Mononuclear cell (primary cell): ENCODE results near the gene NAALAD2. TPM values are rescaled to one million over a fixed set of nuclear protein-coding genes. Genes with fewer than 3 reads are reported as not detected.
"Not testable (repeated sequence)": the region's sequence is repeated elsewhere in the genome, so short reads cannot be mapped to it uniquely, and the experiment has no call there.

ENCODE experiments used
- H3K27me3 ChIP-seq: 2 replicates; pipeline ENCODE4 v1.6.0; 2011; ENCODE audit warnings: low read length, control low read depth; ENCODE audit not compliant: insufficient read depth
- H3K4me1 ChIP-seq: 2 replicates; pipeline ENCODE4 v1.5.1; 2011; ENCODE audit warnings: mild to moderate bottlenecking, low read length, control low read depth; ENCODE audit not compliant: insufficient read depth
- H3K4me3 ChIP-seq: 2 replicates; pipeline ENCODE4 v1.5.1; 2011; ENCODE audit warnings: mild to moderate bottlenecking, low read length, moderate library complexity
- H3K9me3 ChIP-seq: 2 replicates; pipeline ENCODE4 v1.5.1; 2011; ENCODE audit warnings: low read depth, mild to moderate bottlenecking, control low read depth, low read length
- total RNA-seq: library from RNA; depleted of rRNA; stranded (reverse); fragments of >200 nt; gene quantifications from one replicate; pipeline ENCODE4 v1.2.3, GENCODE V29; 2012

NAALAD2 gene
- total RNA-seq, 1 donor = not detected

DNA sequence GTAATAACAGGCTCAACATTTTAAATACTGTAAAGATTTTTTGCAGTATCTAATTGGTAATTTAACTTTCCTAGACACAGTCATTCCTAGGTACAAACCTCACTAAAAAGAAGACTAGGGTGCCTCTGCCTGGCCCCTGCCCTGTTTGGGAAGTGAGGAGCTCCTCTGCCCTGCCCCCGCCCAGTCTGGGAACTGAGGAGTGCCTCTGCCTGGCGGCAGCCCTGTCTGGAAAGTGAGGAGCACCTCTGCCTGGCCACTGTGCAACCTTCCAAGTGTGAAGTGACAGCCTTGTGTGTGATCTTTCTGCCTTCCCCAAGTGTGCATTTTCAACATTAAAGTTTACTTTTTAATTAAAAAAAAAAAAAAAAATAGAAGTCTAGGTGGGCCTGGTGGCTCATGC is 84.1 kb downstream of the NAALAD2 start:
- Histone ChIP-seq H3K4me1 (peaks cover 22% of the 10 kb centered on the region), H3K4me3 (no peak overlapping the region), H3K27me3 (no peaks in the 10 kb centered on the region), H3K9me3 (no peaks in the 10 kb centered on the region)

DNA sequence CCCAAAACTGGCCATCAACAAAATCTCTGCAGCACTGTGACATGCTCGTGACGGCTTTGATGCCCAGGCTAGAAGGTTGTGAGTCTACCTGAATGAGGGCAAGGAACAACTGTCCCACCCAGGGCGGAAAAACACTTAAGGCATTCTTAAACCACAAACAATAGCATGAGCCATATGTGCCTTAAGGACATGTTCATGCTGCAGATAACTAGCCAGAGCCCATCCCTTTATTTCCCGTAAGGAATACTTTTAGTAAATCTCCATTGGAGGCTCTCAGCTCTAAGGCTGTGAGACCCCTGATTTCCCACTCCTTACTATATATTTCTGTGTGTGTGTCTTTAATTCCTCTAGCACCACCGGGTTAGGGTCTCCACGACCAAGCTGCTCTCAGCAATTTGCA is 85.0 kb downstream of the NAALAD2 start:
- Histone ChIP-seq H3K9me3 (no peaks in the 10 kb centered on the region), H3K27me3 (no peaks in the 10 kb centered on the region), H3K4me1 (peaks cover 22% of the 10 kb centered on the region), H3K4me3 (no peak overlapping the region)

DNA sequence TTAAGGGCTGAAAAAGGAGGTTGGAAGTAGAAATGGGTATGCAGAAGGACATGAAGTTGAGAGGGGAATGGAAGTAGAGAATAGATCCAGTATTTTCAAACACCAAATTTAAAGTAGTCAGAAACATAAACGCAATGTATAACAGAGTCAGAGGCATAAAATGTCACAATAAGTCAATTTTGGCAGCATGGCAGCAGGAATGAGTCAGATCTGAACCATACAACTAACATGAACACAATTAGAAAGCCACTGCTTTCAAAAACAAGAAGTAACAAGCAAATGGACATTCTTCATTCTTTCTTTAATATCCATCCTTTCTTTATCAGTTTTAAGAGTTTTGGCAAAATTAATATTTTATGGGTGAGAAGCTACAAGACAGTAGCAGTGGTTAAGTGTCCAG is 85.9 kb downstream of the NAALAD2 start:
- no peaks in the 10 kb centered on the region for H3K27me3 ChIP-seq
- H3K4me3 ChIP-seq = no peak overlapping the region
- H3K4me1 ChIP-seq = peaks cover 22% of the 10 kb centered on the region
- H3K9me3 ChIP-seq = no peaks in the 10 kb centered on the region

DNA sequence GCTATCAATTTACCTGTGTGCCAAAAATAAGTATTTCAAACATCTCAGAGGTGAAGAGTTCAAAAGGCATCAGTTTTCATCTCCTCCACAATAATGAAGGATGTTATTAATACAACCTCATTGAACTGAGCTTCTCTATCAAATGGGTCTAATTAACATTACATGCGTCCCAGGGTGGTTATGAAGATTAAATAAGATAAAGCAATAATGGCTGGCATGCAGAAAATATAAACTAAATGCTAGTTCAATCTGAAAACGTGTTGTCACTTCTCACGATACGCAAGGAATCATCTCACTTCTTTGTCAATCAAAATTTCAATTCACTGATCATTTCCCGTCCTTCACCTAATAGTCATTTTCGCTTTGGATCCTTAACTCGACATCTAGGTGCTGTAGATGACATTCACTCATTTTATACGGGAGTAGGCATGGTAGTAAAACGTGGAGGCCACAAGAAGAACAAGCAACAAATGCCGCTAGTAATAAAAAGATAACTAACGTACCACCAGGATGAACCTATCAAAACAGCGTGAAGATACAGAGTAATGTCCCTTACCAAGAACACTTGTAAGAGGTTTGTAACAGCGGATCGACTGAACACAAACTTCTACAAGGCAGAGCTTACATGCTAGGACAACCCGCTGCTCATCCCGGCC is 87.5 kb downstream of the NAALAD2 start:
- Histone ChIP-seq H3K4me1 (peaks cover 22% of the 10 kb centered on the region), H3K9me3 (no peaks in the 10 kb centered on the region), H3K4me3 (peak overlapping the region; percentile 83), H3K27me3 (no peaks in the 10 kb centered on the region)

DNA sequence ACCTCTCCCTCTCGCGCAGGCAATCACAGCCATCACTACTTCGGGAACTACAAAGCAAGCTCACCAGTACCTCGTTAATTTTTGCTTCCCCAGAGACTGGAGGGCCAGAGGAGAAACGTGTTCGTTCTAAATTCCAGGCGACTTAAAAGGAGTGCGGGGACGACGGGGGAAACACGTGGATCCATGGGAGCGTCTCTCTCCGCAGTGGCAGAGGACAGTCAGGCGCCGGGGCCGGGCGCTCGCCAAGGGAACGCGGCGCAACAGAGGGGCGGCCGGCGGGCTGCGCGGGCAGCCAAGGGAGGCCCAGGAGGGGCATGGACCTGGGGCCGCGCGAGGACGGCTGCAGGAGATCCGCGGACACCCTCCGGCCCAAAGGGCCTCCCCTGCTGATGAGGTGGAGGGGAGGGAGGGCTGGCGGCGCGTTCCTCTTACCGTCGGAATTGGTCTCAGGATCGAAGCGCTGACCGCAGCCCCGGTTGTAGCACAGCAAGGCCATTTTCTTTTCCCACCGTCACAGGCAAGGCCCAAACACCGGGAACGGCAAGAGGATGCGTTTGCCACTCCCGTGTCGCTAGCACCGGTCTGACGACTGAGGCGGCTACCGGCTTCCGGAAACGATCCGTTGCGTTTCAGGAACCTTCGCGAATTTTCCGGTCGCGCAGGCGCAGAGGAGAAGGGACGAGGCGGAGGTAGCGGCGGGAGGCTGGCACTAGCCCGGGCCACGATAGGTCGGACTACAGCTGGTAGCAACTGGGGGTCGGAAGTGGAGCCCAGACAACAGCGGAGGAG is 88.2 kb downstream of the NAALAD2 start, which contains the start of gene CHORDC1:
TSS of gene CHORDC1 (minus strand) at position 591 of the 789 bp plus-strand sequence. CDS start at position 496, 95 bp downstream.
- H3K4me3 ChIP-seq = peak within 1 kb of the TSS; percentile 83
- H3K9me3 ChIP-seq = no peaks in the 10 kb centered on the region
- peaks cover 22% of the 10 kb centered on the region for H3K4me1 ChIP-seq
- no peaks in the 10 kb centered on the region for H3K27me3 ChIP-seq

DNA sequence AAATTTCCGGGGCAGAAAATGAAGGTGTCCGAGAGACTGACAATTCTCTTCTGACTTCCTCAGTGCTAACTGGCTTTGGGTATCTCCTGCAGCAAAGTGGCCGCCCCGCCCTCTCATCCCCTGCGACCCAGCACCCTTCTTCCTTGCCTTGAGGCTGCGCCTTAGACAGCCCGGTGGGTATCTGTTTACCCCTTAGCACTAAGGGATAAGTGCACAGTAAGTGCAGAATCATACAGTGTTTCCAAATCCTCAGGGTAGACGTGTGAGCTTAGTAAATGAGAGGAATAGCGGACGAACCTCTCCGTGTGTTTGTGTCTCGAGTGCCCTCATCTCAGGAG is 88.8 kb downstream of the NAALAD2 start:
- Histone ChIP-seq H3K4me1 (peaks cover 22% of the 10 kb centered on the region), H3K27me3 (no peaks in the 10 kb centered on the region), H3K9me3 (no peaks in the 10 kb centered on the region), H3K4me3 (peak overlapping the region; percentile 83)

DNA sequence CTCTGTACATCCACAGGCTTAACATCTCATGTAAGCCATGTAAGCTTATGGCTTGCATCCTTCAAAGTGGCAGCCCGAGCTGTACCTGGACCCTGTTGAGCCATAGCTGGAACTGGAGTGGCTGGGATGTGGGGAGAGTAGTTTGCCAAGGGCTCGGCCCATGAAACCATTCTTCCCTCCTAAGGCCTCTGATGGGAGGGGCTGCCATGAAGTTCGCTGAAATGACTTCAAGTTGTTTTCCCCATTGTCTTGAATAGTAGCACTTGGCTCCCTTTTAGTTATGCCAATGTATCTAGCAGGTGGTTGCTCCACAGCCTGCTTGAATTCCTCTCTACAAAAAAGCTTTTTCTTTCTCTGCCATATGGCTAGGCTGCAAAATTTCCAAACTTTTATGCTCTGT is 93.6 kb downstream of the NAALAD2 start:
- H3K9me3 ChIP-seq = no peaks in the 10 kb centered on the region
- H3K4me3 ChIP-seq = no peak overlapping the region
- H3K27me3 ChIP-seq = no peaks in the 10 kb centered on the region
- no peaks in the 10 kb centered on the region for H3K4me1 ChIP-seq

DNA sequence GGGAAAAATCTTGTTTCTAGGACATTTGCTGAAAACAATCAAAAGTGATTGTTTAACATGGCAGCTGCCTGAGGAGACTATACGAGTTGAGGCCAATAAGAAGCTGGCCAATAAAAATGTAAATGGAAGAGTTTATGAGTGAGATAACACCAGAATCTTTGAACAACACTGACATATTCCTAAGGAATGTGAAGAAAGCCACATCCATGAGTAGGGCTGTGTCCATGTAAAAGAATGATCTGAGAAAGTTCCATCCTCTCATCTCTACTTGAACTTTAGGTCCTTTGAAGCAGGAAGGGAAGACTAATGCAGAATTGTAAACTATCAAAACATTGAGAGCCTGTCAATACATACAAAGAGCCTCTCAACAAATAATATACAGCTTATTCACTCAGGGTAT is 95.3 kb downstream of the NAALAD2 start:
- Histone ChIP-seq H3K4me1 (no peaks in the 10 kb centered on the region), H3K27me3 (no peaks in the 10 kb centered on the region), H3K4me3 (no peak overlapping the region), H3K9me3 (no peaks in the 10 kb centered on the region)

DNA sequence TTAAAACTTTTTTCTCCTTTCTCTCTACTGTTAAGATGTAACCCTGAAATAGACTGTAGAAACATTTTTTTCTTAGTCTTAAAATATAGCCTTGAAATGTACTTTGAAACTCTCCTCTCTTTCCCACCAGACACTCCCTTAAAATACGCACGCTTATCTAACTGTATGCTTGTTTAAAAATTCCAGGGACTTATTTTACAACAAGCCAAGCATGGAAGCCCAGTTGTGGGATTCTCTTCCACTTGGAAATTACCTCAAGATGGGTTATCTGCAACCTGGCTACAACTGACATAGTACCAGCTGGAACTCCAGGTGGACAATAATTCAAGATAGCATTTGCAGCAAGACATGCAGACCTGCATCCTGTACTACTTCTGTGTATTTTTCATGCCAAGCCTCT is 100.5 kb downstream of the NAALAD2 start:
- no peak overlapping the region for H3K4me3 ChIP-seq
- no peaks in the 10 kb centered on the region for H3K9me3 ChIP-seq
- H3K4me1 ChIP-seq = no peaks in the 10 kb centered on the region
- H3K27me3 ChIP-seq = peaks cover 8% of the 10 kb centered on the region

DNA sequence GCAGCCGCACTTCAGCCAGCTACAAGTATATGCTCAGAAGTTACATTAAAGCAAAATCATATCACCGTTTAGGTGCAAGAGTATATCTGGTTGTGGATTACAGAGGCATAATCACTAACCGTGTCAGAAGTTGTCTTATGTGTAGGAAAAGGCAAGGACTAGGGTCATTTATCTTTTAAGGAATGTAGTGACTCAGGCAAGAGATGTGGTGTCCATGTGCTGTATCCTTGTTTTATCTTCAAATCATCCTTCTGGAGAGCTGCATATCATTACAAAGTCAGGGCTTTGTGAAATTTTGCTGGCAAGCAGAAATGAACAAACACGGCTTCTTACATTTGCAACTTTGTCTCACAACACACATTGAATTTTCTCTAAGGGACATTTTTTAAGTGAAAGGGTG is 101.1 kb downstream of the NAALAD2 start:
- H3K4me3 ChIP-seq = no peak overlapping the region
- H3K4me1 ChIP-seq = no peaks in the 10 kb centered on the region
- peaks cover 8% of the 10 kb centered on the region for H3K27me3 ChIP-seq
- no peaks in the 10 kb centered on the region for H3K9me3 ChIP-seq

DNA sequence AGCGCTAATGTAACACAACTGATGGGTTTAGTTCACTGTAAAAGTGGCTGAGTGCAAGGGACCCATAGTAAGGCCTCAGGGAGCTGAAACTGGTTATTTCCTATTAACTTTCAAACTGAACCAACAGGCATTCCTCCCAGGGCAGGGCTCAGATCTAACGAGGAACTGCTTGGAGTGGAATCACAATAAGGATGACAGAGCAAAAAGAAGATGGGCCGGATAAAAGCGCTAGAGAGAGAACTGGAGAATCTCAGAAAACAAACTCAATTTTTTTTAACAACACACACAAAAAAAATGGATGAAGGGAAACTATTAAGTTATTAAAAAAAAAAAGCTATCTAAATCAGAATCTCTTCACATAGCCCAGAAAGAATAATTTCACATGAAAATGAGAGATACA is 102.5 kb downstream of the NAALAD2 start:
- no peaks in the 10 kb centered on the region for H3K4me1 ChIP-seq
- no peak overlapping the region for H3K4me3 ChIP-seq
- peaks cover 8% of the 10 kb centered on the region for H3K27me3 ChIP-seq
- H3K9me3 ChIP-seq = no peaks in the 10 kb centered on the region

DNA sequence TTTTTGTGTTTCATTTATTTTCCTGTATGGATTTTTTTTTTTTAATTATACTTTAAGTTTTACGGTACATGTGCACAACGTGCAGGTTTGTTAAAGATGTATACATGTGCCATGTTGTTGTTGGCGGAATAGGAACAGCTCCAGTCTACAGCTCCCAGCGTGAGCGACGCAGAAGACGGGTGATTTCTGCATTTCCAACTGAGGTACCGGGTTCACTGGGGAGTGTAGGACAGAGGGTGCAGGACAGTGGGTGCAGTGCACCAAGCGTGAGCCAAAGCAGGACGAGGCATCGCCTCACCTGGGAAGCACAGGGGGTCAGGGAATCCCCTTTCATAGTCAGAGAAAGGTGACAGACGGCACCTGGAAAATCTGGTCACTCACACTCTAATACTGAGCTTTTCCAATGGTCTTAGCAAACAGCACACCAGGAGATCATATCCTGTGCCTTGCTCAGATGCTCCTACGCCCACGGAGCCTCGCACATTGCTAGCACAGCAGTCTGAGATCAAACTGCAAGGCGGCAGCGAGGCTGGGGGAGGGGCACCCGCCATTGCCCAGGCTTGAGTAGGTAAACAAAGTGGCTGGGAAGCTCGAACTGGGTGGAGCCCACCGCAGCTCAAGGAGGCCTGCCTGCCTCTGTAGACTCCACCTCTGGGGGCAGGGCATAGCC is 105.6 kb downstream of the NAALAD2 start:
- H3K9me3 ChIP-seq, H3K4me3 ChIP-seq, H3K4me1 ChIP-seq, H3K27me3 ChIP-seq: not testable (repeated sequence)

DNA sequence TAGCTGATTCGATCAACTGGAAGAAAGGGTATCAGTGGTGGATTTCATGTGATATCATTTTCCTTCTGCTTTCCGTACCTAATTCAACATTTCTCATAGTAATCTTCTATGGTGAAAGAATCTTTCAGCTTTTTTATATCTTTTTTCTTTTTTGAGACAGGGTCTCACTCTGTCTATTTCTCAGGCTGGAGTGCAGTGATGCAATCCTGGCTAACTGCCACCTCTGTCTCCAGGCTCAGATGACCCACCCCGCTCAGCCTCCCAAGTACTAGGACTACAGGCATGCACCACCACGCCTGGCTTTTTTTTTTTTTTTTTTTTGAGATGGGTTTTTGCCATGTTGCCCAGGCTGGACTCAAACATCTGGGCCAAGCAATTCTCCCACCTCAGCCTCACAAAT is 107.0 kb downstream of the NAALAD2 start:
- Histone ChIP-seq H3K9me3 (no peaks in the 10 kb centered on the region), H3K4me1 (no peaks in the 10 kb centered on the region), H3K4me3 (no peak overlapping the region), H3K27me3 (peaks cover 7% of the 10 kb centered on the region)
